HG03442 (cell line): ENCODE measurements around the gene GZMA.
"Not testable (repeated sequence)": the region's sequence is repeated elsewhere in the genome, so short reads cannot be mapped to it uniquely, and the experiment has no call there.

ENCODE experiments used
- ATAC-seq: cut with Tn5 transposase; IDR thresholded peaks from one replicate; pipeline ENCODE4 v1.9.1; 2021; ENCODE audit warnings: mild to moderate bottlenecking, moderate library complexity; ENCODE audit not compliant: unreplicated experiment

GZMA gene

DNA sequence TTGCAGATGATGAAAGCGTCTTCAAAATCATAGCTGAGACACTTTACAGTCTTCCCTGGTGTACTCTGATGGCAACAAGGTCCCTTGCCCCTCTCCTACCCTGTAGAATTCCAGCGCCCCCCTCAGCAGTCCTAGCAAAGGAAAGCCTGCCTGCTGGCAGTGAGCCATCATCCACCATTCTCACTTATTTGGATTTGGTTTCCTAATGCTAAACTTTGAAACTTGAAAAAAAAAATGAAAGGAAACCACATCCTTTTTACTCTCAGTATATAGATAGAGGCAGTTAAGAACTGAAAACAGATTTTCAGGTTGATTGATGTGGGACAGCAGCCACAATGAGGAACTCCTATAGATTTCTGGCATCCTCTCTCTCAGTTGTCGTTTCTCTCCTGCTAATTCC, at the start of gene GZMA:
TSS of gene GZMA (plus strand) at position 299 of the 400 bp plus-strand sequence. CDS start at position 336, 37 bp downstream.
- no peak for ATAC-seq

DNA sequence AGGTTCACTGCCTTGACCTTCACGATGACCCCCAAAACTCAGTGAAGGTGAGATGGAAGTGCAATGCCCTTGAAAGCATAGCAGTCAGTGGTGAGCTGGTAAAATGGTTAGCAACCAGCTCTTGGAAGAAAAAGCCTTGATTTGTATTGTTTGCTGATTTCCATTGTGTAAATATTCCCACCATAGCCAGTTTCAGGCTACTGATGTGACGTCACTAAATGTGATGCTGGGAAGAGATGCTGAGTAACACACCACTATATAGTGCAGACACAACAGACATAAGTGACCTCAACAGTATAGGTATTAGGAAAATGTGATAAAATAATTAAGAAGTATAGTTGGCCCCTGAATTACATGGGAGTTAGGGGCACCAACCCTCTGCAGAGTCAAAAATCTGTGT, 47.3 kb upstream of the GZMA start:
- no peak for ATAC-seq

DNA sequence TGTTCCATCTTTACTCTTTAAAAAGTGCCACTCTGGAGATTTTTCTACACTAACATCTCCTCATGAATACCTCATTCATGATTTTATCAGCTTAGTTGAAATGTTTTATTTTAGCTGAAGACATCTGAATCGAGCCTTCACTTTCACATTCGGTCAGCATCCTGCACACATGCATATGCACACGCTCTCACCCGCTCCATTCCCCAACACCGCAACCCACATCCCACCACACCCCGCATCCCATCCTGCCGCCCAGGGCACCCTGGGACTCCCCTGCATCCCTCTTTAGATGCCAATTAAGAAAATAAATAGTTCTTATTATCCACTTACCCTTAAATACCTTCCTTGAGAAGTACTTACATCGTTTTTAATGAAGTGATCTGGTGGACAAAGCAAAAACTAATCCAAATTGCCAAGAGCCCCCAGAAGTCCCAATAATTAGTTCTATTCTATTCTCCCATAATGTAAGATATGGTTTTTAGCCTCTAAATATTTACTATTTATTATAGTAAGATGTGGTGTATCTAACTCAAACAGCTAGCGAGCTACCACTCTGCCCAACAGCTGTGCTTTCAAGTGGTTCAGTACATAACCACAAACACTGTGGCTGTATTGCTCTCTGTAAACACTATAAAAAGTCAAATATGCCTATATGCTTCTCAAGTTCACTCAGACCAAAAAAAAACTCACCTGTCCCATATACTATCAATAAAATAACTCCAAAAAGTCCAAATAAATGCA, 40.2 kb upstream of the GZMA start:
- ATAC-seq = peak; percentile 58

DNA sequence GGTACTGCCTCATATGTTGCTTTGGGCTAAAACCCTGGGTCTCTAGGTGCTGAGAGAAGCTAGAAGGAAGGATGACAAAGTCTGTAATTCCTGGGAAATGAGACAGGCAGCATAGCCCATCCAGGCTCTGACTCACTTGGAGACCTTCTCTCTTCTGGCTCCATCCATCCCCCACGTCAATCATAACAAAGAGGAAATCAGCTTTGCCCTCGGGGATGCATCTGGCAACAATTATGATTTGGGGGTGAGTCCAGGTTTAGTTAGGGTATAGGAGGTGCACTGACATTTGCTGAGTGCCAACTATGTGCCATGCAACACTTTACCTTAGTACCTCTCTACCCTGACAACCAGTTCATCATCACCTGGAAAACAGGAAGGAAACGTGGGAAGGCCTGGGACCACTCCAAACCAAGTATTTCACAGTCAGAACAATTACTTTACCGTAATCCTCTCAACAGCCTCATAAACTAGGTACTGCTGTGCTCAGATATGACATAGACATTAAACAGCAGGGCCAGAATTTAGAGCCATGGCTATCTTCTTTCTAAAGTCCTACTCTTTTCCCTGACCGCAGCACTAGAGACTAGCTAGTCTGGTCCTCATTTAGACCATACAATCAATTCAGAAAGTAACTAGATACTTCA, 39.1 kb upstream of the GZMA start:
- ATAC-seq = no peak

DNA sequence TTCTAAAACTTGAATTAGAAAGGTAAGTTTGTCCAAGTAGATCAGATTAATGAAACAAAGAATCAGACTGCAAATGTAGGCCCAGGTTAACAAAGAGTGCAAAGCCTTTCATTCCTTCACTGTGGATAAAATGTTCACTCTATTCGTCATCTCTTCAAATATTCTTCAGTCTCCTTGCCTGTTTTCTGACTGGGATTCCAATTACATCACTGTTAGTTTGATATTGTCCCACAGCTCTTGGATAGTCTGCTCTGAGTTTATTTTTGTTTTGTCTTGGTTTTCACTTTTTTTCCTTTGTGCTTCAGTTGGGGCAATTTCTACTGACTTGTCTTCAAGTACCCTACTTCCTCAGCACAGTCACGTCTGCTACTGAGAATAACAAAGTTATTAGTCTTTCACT, 38.5 kb upstream of the GZMA start:
- no peak for ATAC-seq

DNA sequence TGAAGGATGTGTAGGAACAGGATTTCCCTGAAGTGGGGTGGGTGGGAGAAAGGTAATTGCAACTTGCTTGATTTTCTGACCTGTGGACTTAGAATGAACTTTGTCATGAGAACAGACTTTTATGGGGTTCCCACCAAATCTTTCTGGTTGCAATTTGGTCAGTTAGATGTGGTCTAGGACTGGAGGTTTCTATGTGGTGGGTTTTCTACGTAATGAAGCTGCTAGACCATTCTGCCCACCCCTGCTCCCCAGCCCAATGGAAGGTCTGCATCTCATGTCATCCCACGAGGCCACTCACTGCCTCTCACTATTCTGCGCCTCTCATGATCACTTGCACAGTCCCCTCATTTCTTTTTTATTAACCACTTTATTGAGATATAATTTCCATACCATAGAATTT, 37.9 kb upstream of the GZMA start:
- no peak for ATAC-seq

DNA sequence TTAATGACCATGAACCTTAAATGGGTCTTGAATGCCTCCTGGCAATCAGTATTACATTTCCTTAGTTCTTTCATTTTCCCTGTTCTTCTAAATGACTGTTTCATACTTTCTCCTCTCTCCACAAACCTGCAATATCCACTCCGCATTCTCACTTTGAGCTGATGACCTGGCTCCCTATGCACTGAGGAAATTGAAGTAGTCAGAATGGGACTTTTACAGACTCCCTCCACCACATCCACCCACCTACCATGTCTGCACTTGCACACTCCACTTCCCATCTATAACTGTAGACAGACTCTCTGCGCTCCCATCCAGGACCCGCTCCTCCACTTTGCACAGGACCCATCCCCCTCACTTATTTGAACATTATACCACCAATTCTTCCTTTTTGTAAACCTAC, 36.2 kb upstream of the GZMA start:
- no peak for ATAC-seq

DNA sequence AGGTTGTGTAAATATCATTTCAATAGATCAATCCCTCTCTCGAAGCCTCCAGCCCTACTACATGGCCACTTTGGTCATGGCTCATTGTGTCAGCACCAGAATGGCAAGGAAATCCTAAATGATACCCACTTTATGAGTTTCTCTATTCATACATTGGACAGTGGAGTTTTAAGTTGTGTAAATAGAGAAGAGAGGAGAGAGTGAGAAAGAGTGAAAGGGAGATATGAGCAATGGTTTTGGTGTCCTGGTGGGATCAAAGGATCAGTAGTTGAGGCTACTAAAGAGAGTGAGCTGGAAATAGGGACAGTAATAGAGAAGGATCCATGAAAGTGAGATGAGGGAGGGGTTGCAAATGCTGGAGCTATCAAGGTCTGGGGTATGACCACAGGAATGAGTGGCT, 31.5 kb upstream of the GZMA start:
- ATAC-seq = no peak

DNA sequence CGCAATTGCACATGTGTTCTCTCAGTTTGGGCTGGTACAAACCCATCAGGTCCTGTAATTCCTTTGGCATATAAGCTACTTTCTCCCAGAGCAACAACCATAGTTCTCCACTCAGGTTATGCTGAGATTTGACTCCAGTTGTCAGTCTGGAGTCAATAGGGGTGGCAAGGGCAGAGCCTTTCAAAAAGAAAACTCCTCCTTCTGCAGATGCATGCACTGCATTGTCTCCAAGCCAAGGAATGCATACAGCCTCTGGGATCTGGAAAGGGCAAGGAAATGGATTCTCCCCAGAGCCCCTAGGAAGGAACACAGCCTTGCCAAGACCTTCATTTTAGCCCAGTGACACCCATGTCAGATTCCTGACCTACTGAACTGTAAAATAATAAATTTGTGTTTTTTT, 31.0 kb upstream of the GZMA start:
- no peak for ATAC-seq

DNA sequence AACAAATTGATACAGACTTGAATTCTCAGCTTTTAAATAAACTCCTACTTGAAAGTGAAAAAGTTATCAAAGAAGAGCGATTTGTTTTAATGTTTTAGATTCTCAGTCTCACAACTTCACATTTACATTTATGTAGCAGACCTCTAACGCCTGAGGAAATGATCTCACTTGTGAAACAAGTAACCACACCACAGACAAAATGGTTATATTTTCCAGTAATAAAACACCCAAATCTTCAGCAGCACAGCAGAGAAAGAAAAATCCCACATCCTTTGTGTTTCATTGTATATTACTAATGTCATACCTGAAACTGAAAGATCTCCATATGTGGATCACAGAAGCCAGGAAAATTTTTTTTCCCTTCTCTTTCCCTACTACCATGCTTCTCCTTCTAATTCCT, 29.8 kb upstream of the GZMA start:
- ATAC-seq = no peak

DNA sequence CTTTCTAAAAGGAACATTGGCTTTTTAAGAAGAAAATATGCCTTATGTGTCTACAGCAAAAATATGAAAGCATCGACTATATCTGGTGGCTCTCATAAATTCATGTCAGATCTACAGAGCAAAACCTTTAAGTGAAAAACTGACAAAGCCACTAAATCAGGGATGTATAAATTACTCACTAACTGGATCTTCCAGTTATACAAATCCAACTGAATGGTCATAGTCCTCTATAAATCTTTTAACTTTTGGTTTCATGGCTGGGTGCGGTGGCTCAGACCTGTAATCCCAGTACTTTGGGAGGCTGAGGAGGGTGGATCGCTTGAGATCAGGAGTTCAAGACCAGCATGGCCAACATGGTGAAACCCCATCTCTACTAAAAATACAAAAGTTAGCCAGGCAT, 29.2 kb upstream of the GZMA start:
- ATAC-seq = no peak

DNA sequence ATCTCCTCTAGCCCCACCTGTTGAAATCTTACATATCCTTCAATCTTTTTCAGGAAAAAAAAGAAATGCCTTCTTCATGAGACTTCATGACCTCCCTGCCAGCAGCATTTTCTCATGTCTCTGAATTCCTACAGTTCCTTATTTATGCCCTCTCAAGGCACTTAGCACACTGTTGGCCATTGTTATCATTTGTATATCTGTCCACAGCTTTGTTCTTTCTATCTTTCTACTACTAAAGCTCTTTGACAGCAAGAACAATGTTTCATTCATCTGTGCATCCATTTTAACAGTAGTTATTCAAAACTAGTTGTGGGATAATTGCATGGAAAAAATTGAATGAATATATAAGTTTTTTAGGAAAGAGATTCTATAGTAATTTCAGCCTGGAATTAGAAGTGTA, 20.9 kb upstream of the GZMA start:
- no peak for ATAC-seq

DNA sequence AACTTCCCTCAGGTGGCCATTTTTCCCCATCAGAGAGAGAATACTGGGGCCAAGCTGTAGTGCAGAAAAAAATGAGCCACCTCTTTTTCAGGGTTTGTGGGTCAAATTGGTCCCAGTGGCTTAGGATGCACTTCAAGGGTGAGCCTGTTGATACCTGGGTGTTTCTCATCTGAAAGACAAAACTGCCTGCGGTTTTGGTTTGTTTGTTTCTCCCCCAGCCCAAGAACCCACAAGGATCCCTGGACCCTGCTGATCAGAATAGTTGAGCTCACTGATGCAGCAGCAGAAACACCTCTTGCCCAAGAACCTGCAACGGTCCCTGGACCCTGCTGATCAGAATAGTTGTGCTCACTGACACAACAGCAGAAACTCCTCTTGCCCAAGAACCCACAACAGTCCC, 13.1 kb upstream of the GZMA start:
- not testable (repeated sequence) for ATAC-seq

DNA sequence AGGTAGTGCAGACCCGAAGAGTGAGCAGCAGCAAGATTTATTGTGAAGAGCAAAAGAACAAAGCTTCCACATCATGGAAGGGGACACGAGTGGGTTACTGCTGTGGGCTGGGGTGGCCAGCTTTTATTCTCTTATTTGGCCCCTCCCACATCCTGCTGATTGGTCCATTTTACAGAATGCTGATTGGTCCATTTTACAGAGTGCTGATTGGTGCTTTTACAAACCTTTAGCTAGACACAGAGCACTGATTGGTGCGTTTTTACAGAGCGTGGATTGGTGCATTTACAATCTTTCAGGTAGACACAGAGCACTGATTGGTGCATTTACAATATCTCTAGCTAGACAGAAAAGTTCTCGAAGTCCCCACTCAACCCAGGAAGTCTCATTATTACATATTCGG, 11.4 kb upstream of the GZMA start:
- ATAC-seq = not testable (repeated sequence)

DNA sequence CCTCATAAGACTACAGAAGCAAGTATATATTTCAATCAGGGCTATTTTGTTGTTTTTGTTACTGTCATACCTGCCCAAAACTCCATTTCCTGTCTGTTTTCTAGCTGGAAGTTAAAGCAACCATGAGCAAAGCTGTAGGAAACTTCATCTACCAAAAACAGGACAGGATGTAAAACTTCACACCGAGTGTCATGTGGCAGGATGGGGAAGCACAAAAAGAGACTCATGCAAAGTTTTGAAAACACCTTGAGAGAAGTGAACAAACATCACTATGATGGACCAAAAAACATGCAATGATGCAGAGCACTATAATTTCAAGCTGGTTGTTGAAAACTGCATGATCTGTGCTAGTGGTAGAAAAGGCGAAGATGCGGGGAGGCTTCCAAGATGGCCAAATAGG, 6.3 kb upstream of the GZMA start:
- no peak for ATAC-seq

DNA sequence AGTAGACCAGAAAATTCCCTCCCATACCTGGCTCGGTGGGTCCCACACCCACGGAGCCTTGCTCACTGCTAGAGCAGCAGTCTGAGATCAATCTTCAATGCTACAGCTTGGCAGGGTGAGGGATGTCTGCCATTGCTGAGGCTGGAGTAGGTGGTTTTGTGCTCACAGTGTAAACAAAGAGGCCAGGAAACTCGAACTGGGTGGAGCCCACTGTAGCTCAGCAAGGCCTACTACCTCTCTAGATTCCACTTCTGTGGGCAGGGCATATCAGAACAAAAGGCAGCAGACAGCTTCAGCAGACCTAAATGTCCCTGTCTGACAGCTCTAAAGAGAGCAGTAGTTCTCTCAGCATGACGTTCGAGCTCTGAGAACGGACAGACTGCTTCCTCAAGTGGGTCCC, 5.6 kb upstream of the GZMA start:
- no peak for ATAC-seq

DNA sequence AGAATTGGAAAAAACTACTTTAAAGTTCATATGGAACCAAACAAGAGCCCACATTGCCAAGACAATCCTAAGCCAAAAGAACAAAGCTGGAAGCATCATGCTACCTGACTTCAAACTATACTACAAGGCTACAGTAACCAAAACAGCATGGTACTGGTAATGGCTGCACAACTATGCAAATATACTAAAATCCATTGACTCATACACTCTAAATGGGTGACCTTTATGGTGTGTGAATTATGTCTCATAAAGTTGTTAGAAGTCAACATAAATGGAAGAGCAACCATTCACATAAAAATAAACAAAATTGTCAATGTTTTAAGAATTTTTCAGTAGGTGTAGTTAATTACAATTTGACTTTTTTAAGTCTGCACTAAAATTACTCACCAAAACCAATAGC, 1.3 kb upstream of the GZMA start:
- ATAC-seq = not testable (repeated sequence)

DNA sequence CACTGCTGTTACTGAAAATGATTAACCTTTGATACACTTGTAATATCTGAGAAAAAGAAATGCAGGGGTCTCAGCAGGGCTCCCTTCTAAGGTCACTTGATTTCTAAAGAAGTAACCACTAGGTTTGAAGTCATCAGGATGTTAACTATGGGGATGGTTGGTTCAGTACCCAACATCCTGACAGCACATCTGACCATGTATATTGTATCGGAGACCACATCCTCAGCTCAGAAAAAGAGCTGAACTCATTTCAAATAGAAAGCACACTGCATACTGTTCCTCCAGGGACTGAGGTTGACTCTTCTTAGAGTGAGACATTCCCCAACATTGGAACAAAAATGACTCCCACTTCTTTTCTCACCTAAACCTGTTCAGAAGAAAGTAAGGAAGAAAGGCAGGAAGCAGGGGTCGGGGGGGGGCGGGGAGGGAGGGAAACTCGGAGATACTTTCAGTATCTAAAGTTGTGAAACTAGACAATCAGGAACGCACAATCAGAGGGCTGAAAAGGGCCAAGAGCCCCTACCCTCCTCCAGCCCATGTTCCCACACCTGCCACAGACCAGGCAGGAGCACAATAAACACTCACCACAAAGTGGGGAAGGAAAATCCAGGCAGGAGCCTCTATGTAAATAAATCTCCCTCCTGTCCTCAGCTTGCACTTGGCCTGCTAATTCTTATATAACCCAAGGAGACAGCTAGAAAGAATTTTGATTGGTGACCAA, 730 bp upstream of the GZMA start:
- no peak for ATAC-seq

DNA sequence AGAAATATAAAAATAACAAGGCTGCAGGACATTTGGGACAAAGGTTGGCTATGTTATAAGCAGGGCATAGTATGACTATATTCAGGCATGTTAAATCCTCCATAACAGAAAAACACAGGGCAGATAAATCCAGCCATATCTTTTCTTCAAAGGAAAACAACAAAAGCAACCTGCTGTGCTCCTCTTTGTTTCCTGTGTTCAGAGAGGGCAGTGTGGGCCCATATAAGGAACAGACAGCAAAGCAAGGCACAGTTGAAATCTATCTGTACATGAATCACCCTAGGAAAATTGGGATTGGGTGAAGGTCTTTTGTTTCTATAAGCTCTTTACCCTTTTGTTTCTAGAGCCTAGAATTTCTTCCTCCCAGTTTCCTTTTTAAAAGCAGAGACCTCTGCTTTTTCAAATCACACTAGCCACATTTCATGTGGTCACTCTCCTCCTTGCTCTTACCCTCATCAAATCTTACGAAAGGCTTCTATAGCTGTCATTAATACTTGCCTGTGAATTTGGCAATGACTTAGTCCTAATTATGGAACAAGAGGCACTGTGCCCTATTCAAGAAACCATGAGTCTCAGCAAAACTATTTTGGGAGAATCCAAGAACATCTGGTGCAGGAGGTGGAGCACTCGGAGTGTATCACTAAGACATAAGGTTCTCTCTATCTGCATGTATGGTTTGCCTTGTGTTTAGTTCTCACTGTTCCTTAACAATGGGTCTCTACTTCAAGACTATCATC, 1.8 kb downstream of the GZMA start:
- no peak for ATAC-seq

DNA sequence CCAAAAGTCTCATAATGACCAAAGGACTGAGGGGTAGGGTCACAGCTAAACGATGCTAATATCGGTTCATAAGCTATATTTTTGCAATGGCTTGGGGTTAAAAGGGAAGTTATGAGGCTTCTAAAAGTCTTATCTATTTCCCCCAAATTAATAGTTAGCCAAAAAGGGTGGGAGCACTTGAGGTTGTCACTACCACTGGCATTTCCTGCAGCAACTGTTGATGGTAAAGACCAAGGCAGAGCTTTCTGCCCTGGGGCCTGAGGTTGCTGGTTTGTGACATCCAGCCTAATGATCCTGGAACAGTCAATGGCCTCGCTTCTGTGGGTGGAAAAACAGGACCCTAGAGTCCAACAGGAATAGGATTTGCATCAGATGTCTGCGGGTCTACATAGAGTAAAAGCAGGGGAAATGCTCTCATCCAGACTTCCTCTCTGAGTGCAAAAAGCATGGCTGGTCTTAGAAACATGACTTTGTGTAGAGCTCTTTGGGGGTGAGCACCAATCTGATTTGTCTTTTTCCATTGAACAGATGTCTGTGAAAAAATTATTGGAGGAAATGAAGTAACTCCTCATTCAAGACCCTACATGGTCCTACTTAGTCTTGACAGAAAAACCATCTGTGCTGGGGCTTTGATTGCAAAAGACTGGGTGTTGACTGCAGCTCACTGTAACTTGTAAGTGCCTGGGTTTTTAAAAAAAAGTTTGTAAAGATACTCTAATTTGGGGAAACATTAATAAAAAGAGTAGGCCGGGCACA, 2.7 kb downstream of the GZMA start:
- no peak for ATAC-seq

DNA sequence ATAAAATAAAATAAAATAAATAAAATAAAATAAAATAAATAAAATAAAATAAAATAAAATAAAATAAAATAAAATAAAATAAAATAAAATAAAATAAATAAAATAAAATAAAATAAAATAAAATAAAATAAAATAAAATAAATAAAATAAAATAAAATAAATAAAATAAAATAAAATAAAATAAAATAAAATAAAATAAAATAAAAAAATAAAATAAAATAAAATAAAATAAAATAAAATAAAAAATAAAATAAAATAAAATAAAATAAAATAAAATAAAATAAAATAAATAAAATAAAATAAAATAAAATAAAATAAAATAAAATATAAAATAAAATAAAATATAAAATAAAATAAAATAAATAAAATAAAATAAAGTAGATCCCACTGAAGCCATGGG, 3.5 kb downstream of the GZMA start:
- not testable (repeated sequence) for ATAC-seq
